Measurements from ENCODE around the gene CYP3A5. TPM values are rescaled to one million over a fixed set of nuclear protein-coding genes. Genes with fewer than 3 reads are reported as not detected.

The CYP3A5 gene
- total and polyA plus RNA-seq, 2 of the 8 experiments (the other 6 are each of a cell fraction or from before 2014, with no cell fraction given): 0.06 TPM; not detected in 1

DNA sequence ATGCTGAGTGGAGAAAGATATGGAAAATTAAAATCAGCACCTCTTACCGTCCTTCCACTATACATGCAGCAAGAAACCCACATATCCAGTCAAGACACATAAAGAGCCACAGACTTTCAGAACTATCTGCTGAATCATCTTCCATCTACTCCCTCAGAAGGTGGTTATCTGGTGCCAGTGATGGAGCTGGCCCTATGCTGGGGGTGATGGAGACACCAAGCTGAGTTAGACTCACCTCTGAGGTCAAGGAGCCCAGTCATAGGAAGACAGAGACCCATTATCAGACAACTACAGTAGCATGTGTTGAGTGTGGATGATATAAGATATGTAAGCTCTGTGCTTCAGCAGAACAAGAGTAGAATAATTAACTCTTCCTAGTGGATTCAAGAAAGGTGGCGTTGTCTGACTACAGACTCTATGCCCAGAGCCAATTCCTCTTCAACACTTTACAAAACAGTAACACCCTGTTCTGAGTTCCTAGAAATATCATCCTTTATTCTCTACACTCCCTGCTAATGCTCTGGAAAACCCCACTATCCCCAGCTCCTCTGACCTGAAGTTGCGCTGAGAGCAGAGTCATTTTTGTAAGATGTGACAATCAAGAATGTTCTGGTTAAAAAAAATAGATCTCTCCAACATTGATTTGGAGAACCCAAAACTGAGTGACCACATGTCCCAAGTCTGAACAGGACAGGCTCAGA lies 14.3 kb downstream of the CYP3A5 start (continued):
- TF ChIP-seq, protein P1, sequence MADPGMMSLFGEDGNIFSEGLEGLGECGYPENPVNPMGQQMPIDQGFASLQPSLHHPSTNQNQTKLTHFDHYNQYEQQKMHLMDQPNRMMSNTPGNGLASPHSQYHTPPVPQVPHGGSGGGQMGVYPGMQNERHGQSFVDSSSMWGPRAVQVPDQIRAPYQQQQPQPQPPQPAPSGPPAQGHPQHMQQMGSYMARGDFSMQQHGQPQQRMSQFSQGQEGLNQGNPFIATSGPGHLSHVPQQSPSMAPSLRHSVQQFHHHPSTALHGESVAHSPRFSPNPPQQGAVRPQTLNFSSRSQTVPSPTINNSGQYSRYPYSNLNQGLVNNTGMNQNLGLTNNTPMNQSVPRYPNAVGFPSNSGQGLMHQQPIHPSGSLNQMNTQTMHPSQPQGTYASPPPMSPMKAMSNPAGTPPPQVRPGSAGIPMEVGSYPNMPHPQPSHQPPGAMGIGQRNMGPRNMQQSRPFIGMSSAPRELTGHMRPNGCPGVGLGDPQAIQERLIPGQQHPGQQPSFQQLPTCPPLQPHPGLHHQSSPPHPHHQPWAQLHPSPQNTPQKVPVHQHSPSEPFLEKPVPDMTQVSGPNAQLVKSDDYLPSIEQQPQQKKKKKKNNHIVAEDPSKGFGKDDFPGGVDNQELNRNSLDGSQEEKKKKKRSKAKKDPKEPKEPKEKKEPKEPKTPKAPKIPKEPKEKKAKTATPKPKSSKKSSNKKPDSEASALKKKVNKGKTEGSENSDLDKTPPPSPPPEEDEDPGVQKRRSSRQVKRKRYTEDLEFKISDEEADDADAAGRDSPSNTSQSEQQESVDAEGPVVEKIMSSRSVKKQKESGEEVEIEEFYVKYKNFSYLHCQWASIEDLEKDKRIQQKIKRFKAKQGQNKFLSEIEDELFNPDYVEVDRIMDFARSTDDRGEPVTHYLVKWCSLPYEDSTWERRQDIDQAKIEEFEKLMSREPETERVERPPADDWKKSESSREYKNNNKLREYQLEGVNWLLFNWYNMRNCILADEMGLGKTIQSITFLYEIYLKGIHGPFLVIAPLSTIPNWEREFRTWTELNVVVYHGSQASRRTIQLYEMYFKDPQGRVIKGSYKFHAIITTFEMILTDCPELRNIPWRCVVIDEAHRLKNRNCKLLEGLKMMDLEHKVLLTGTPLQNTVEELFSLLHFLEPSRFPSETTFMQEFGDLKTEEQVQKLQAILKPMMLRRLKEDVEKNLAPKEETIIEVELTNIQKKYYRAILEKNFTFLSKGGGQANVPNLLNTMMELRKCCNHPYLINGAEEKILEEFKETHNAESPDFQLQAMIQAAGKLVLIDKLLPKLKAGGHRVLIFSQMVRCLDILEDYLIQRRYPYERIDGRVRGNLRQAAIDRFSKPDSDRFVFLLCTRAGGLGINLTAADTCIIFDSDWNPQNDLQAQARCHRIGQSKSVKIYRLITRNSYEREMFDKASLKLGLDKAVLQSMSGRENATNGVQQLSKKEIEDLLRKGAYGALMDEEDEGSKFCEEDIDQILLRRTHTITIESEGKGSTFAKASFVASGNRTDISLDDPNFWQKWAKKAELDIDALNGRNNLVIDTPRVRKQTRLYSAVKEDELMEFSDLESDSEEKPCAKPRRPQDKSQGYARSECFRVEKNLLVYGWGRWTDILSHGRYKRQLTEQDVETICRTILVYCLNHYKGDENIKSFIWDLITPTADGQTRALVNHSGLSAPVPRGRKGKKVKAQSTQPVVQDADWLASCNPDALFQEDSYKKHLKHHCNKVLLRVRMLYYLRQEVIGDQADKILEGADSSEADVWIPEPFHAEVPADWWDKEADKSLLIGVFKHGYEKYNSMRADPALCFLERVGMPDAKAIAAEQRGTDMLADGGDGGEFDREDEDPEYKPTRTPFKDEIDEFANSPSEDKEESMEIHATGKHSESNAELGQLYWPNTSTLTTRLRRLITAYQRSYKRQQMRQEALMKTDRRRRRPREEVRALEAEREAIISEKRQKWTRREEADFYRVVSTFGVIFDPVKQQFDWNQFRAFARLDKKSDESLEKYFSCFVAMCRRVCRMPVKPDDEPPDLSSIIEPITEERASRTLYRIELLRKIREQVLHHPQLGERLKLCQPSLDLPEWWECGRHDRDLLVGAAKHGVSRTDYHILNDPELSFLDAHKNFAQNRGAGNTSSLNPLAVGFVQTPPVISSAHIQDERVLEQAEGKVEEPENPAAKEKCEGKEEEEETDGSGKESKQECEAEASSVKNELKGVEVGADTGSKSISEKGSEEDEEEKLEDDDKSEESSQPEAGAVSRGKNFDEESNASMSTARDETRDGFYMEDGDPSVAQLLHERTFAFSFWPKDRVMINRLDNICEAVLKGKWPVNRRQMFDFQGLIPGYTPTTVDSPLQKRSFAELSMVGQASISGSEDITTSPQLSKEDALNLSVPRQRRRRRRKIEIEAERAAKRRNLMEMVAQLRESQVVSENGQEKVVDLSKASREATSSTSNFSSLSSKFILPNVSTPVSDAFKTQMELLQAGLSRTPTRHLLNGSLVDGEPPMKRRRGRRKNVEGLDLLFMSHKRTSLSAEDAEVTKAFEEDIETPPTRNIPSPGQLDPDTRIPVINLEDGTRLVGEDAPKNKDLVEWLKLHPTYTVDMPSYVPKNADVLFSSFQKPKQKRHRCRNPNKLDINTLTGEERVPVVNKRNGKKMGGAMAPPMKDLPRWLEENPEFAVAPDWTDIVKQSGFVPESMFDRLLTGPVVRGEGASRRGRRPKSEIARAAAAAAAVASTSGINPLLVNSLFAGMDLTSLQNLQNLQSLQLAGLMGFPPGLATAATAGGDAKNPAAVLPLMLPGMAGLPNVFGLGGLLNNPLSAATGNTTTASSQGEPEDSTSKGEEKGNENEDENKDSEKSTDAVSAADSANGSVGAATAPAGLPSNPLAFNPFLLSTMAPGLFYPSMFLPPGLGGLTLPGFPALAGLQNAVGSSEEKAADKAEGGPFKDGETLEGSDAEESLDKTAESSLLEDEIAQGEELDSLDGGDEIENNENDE (IDR thresholded peaks at IDR 0.05; ENCODE audit: insufficient replicate concordance, low read length): no peak
- TF ChIP-seq, protein P2, sequence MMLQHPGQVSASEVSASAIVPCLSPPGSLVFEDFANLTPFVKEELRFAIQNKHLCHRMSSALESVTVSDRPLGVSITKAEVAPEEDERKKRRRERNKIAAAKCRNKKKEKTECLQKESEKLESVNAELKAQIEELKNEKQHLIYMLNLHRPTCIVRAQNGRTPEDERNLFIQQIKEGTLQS (IDR thresholded peaks at IDR 0.05; ENCODE audit: insufficient read depth, low read depth, low read length): no peak
- no peak for TF ChIP-seq SP2 (IDR thresholded peaks at IDR 0.05; ENCODE audit: low read length)
- TF ChIP-seq SP1 (IDR thresholded peaks at IDR 0.05; ENCODE audit: low read depth, low read length): no peak
- no peak for TF ChIP-seq BRCA1 (IDR thresholded peaks at IDR 0.05; ENCODE audit: low read depth, low read length)
- TF ChIP-seq RFX5 (IDR thresholded peaks at IDR 0.05; ENCODE audit: borderline replicate concordance, low read depth, low read length): no peak
- no peak for TF ChIP-seq SAP30 (IDR thresholded peaks at IDR 0.05; ENCODE audit: insufficient read depth, insufficient replicate concordance, low read length)
- no peak for TF ChIP-seq HDAC2 (IDR thresholded peaks at IDR 0.05; ENCODE audit: borderline replicate concordance in 1 of 2, low read depth in 2 of 2, low read length in 2 of 2)
- no peak for TF ChIP-seq ZNF274 (IDR thresholded peaks at IDR 0.05; ENCODE audit: borderline replicate concordance, extremely low read depth, low read length)

All from H1 (cell line).